Heart right ventricle (tissue), 16 donors: ENCODE data around the gene EHBP1. TPM values are rescaled to one million over a fixed set of nuclear protein-coding genes. Genes with fewer than 3 reads are reported as not detected.
A peak's percentile ranks its signal among the peaks of the same experiment; 100 is the strongest.

Source experiments
- ATAC-seq, 8 donors: fragments of 200-7000 bp; cut with Tn5 transposase; one replicate each; pipeline ENCODE4 v1.9.1; 2020; ENCODE audit warnings: mild to moderate bottlenecking in 8 of 8, moderate library complexity in 8 of 8, moderate number of reproducible peaks in 1 of 8
- DNase-seq, 2 donors: peaks; one replicate each; pipeline ENCODE4 v3.0.0-alpha.2; 2020
- H3K27ac ChIP-seq, 10 donors: fragments of 200-600 bp; sonication (generic) in 2 of 10; one replicate each; pipeline versions ENCODE4 v1.5.0 to v1.8.0; 2020 to 2022; ENCODE audit warnings: mild to moderate bottlenecking in 3 of 10
- H3K27me3 ChIP-seq, 7 donors: fragments of 200-600 bp; one replicate each; pipeline ENCODE4 v1.8.0; 2021 to 2022; ENCODE audit warnings: mild to moderate bottlenecking in 2 of 7
- H3K36me3 ChIP-seq, 9 donors: fragments of 200-600 bp; sonication (generic) in 1 of 9; one replicate each; pipeline versions ENCODE4 v1.5.0 to v1.8.0; 2020 to 2022; ENCODE audit warnings: mild to moderate bottlenecking in 2 of 9
- H3K4me1 ChIP-seq, 9 donors: fragments of 200-600 bp; sonication (generic) in 1 of 9; one replicate each; pipeline versions ENCODE4 v1.5.0 to v1.8.0; 2020 to 2022; ENCODE audit warnings: mild to moderate bottlenecking in 4 of 9
- H3K4me3 ChIP-seq, 10 donors: fragments of 200-600 bp; sonication (generic) in 2 of 10; one replicate each; pipeline versions ENCODE4 v1.5.0 to v1.8.0; 2020 to 2022; ENCODE audit warnings: mild to moderate bottlenecking in 7 of 10, moderate library complexity in 2 of 10
- H3K9me3 ChIP-seq, 11 donors: fragments of 200-600 bp in 10 of 11; sonication (generic) in 2 of 11; one replicate each; pipeline versions ENCODE4 v1.5.0 to v1.8.0; 2013 to 2022; ENCODE audit warnings: mild to moderate bottlenecking in 2 of 11, control low read depth in 1 of 11, moderate library complexity in 1 of 11
- CTCF ChIP-seq, 9 donors: fragments of 200-600 bp; sonication (generic) in 2 of 9; IDR thresholded peaks; one replicate each; pipeline versions ENCODE4 v1.5.0 to v1.8.0; 2021 to 2022; ENCODE audit warnings: antibody characterized with exemption in 9 of 9, mild to moderate bottlenecking in 5 of 9, moderate library complexity in 1 of 9
- WGBS, 2 donors: extraction: QIAGEN DNeasy Blood & Tissue Kit; methylation state at CpG; one replicate each; pipeline ENCODE4 v1.1.7; 2013; ENCODE audit warnings: inconsistent platforms in 1 of 2; 5-methylcytosine and 5-hydroxymethylcytosine counted together
- intact Hi-C, 10 donors: fragments of 100-400 bp; cut with DNase I; formaldehyde crosslinking; loops; one replicate each; pipeline versions ENCODE4 v1.11.1 to v1.14.2; 2022
- polyA plus RNA-seq, 2 donors: library from polyadenylated mRNA; stranded (reverse); fragments of 200-250 nt; gene quantifications; one replicate each; pipeline ENCODE4 v1.2.3, GENCODE V29; 2013
- total RNA-seq, 10 donors: library from RNA; stranded (reverse); fragmentation: NEBNext Ultra II Directional in 3 of 10; extraction: Animal tissue kit (Norgen Biotek cat#: 25700) in 3 of 10; gene quantifications; one replicate each; pipeline versions ENCODE4 v1.2.1 to v1.2.4, GENCODE V29; 2021 to 2023
- donor health status: Arrhythmogenic right ventricular cardiomyopathy.
- donor health status: ischemic (EF 13 %, LVEDD 7.1; RV severe dilation, severe dysfunction).
- donor health status: healthy with polysubstance abuse.
- donor health status: DM: no; HTN: yes; CAD: no.
- donor health status: DM: no; HTN: no; CAD: no.
- donor health status: ischemic (EF 25% LVEDD 6.9; RV normal size, moderate dysfunction).
- donor health status: ischemic (EF 25% LVEDD 5.7; RV mildly dilated, moderate dysfunction).
- donor health status: healthy.
- donor health status: DM: yes; HTN: yes; CAD: no.
- donor health status: Ischemic cardiomyopathy.
- donor health status: ischemic (EF 35%, LVEDD 5.7; RV mildly dilated, moderate dysfunction).
- donor health status: nonischemic (EF 11% LVEDD 7.7; RV severe dilation, severe dysfunction).
- donor health status: DM: yes; HTN: yes; CAD: no.
- donor health status: PGD.
- donor health status: ischemic (EF 29% LVEDD 5.4; RV normal size, mild dysfunction).
- donor health status: nonischemic (EF 23%, LVEDD 6.1; RV moderate dilation, normal function).

Gene EHBP1
- total and polyA plus RNA-seq, 12 donors = 7.8 to 26.1 (median 20.1) TPM

GRCh38 chr2:62672601-62673000 lies 32.9 kb upstream of the EHBP1 start:
- no peaks in the 10 kb centered on the region for H3K36me3 ChIP-seq
- ATAC-seq = peak in 6 of 8 donors; percentile 48 to 81 (median 64)

GRCh38 chr2:62675062-62675461 lies 30.5 kb upstream of the EHBP1 start:
- Histone ChIP-seq H3K4me3 (no peak overlapping the region), H3K36me3 (no peaks in the 10 kb centered on the region), H3K27ac (no peak overlapping the region), H3K4me1 (peaks cover 0 to 15% (median 8%) of the 10 kb centered on the region in 9 donors), H3K9me3 (no peaks in the 10 kb centered on the region), H3K27me3 (no peaks in the 10 kb centered on the region)
- no peak for TF ChIP-seq CTCF (IDR thresholded peaks at IDR 0.05)
- ATAC-seq (no peak), DNase-seq (no peak)
- intact Hi-C loops = no loop called here

More at GRCh38 chr2:62672601-62673000, 32.9 kb upstream of the EHBP1 start:
- DNase-seq = no peak
- WGBS, 2 donors = 25 to 43% methylated on average over 1 of the region's 1 CpG
- TF ChIP-seq CTCF (IDR thresholded peaks at IDR 0.05) = no peak
- Histone ChIP-seq H3K27me3 (no peaks in the 10 kb centered on the region), H3K27ac (no peak overlapping the region), H3K4me3 (no peak overlapping the region), H3K4me1 (peaks cover 0 to 15% (median 8%) of the 10 kb centered on the region in 9 donors), H3K9me3 (no peaks in the 10 kb centered on the region)
- intact Hi-C loops = no loop called here

- H3K27me3 ChIP-seq = no peaks in the 10 kb centered on the region
- WGBS, 2 donors = 80 to 88% methylated on average over 2 of the region's 2 CpGs
- no peak overlapping the region for H3K4me3 ChIP-seq
- no peak overlapping the region for H3K27ac ChIP-seq
- H3K36me3 ChIP-seq = no peaks in the 10 kb centered on the region
- DNase-seq = no peak
- intact Hi-C loops = no loop called here
- ATAC-seq = no peak
- H3K4me1 ChIP-seq = no peaks in the 10 kb centered on the region
- no peaks in the 10 kb centered on the region for H3K9me3 ChIP-seq
- TF ChIP-seq CTCF (IDR thresholded peaks at IDR 0.05) = no peak
These were observed 20.3 kb upstream of the EHBP1 start for GRCh38 chr2:62685256-62685655.

GRCh38 chr2:62686012-62686685 lies 19.4 kb upstream of the EHBP1 start:
- H3K27me3 ChIP-seq = no peaks in the 10 kb centered on the region
- H3K4me3 ChIP-seq = no peak overlapping the region
- no peaks in the 10 kb centered on the region for H3K4me1 ChIP-seq
- ATAC-seq (no peak), DNase-seq (no peak)
- H3K36me3 ChIP-seq = no peaks in the 10 kb centered on the region
- H3K9me3 ChIP-seq = no peaks in the 10 kb centered on the region
- TF ChIP-seq CTCF (IDR thresholded peaks at IDR 0.05) = no peak
- WGBS, 2 donors = 31 to 41% methylated on average over 4 of the region's 4 CpGs
- intact Hi-C loops = no loop called here
- H3K27ac ChIP-seq = no peak overlapping the region
